Adipocyte (in vitro differentiated cells): ENCODE results near the gene IFRD2.

Experiments used
- DNase-seq: peaks from one replicate; pipeline ENCODE4 v3.0.0-alpha.2; 2015; ENCODE audit warnings: low read depth
- H3K27me3 ChIP-seq: replicated peaks from 2 replicates; pipeline ENCODE4 v1.7.0; 2013; ENCODE audit warnings: mild to moderate bottlenecking, low read length, moderate library complexity; ENCODE audit not compliant: control insufficient read depth, insufficient read depth
- H3K36me3 ChIP-seq: 2 replicates; pipeline ENCODE4 v1.7.0; 2013; ENCODE audit warnings: low read length, mild to moderate bottlenecking, moderate library complexity; ENCODE audit not compliant: control insufficient read depth, insufficient read depth, severe bottlenecking
- H3K4me1 ChIP-seq: 2 replicates; pipeline ENCODE4 v1.7.0; 2013; ENCODE audit warnings: mild to moderate bottlenecking, low read length, moderate library complexity; ENCODE audit not compliant: control insufficient read depth, insufficient read depth
- H3K4me3 ChIP-seq: 2 replicates; pipeline ENCODE4 v1.7.0; 2013; ENCODE audit warnings: mild to moderate bottlenecking, low read length, moderate library complexity
- H3K9ac ChIP-seq: 2 replicates; pipeline ENCODE4 v1.7.0; 2013; ENCODE audit warnings: mild to moderate bottlenecking, low read length, moderate library complexity
- H3K9me3 ChIP-seq: 2 replicates; pipeline ENCODE4 v1.7.0; 2013; ENCODE audit warnings: mild to moderate bottlenecking, low read length, moderate library complexity; ENCODE audit not compliant: control insufficient read depth

IFRD2 gene

DNA sequence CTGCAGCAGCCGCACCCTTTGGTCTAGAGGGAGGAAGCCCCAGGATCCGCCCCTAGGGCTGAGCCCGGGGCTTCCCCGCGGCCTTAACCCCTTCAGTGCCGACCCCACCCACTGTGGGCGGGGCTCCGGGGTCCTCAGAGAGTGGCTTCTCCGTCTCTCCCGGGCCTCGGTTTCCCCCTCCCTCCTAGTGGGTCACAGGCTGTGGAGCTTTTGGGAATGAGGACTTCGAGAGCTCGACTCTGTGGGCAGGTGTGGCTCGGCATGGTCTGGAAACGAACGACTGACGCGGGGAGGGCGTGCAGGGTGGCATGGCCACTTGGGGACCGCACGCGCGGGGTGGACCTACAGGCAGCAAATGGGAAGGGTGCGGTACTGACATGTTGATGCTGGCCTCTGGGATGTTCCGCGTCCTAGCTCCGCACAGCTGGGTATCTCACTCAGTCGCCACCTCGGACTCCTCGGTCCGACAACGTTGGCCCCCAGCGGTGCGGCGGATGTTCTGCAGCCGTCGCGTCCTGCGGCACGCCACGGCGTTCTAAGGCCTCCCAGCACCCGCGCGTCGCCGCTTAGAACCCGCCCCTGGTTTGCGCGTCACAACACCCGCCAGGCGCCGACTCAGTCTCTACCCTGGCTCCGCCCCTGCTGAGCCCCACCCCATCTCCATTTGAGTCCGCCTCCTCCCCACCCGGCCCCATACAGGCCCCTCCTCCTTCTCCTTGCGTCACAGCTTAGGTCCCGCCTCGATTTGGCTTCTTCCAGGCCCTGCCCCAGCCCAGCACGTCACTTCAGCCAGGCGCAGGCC lies 6.8 kb upstream of the IFRD2 start, which contains the start of the genes HYAL3 and NAA80:
Gene HYAL3 (minus strand): TSS at position 570 of the 802 bp plus-strand sequence. CDS start 3,803 bp downstream, outside the sequence.
Gene NAA80 (minus strand): TSS at position 570 of the 802 bp plus-strand sequence. CDS start 1,942 bp downstream, outside the sequence.
- no peaks in the 10 kb centered on the region for H3K36me3 ChIP-seq
- peaks cover 22% of the 10 kb centered on the region for H3K4me1 ChIP-seq
- no peaks in the 10 kb centered on the region for H3K9me3 ChIP-seq
- H3K9ac ChIP-seq: peak within 1 kb of the TSS; percentile 95
- peak within 1 kb of the TSS; percentile 87 for H3K4me3 ChIP-seq
- DNase-seq: peak; percentile 100
- no peaks in the 10 kb centered on the region for H3K27me3 ChIP-seq

DNA sequence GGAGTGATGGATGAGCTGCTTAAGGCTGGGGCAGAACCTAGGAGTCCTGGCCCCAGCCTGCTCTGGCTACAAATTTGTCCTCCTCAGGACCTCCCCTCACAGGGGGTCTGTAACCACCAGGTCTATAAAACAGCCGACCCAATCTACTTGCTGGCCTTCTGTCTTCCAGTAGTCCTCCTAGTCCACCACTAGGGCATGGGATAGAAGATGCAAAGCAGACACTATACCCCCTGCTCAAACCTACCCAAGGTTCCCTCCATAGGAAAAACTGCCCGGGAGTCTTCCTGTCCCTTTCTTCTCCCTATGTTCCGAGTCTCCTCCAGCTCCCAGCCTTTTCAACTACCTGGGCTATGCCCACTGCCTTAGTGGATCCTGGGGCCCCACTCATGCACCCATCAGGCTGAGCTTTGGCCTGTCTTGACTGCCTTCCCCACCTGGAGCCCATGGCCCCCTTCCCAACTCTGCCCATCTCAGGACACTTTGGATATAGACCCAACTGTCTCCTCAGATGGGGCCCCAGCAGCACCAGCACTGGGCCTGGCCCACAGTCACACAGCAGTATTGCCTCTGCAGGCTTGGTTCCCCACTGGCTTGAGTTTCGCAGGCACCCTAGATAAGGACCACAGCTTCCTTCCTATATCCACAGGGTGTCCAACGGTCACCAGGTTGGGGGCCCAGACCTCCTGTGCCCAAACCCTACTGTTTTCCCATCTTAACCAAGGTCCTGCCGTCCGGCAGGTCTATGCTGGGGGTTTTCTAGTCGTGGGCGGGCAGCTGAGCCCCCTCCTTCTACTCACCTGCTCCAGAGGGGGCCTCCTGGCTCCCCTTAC lies 5.9 kb upstream of the IFRD2 start:
- H3K4me3 ChIP-seq: peak overlapping the region; percentile 87
- H3K9ac ChIP-seq: peak overlapping the region; percentile 95
- H3K4me1 ChIP-seq: peaks cover 27% of the 10 kb centered on the region
- H3K9me3 ChIP-seq: no peaks in the 10 kb centered on the region
- no peaks in the 10 kb centered on the region for H3K27me3 ChIP-seq
- DNase-seq: peak; percentile 20
- no peaks in the 10 kb centered on the region for H3K36me3 ChIP-seq

DNA sequence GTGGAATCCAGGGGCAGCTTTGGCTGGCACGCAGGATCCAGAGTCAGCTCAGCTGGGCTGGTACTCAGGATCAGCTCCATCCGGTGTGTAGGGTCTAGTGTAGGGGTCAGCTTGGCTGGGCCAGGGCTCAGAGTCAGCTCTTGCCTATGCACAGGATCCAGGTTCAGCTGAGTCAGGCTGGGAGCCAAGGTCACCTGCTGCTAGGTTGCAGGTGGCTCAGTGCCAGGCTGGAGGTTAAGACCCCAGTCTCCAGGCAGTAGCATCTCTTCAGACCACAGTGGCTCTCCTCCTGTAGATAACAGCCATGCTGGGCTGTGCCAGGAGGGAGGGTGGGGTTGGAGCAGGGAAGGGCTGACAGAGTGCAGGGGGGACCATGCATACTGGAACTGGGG lies 5.2 kb upstream of the IFRD2 start:
- Histone ChIP-seq H3K9ac (no peak overlapping the region), H3K9me3 (no peaks in the 10 kb centered on the region), H3K4me1 (peaks cover 33% of the 10 kb centered on the region), H3K4me3 (no peak overlapping the region), H3K36me3 (no peaks in the 10 kb centered on the region), H3K27me3 (no peaks in the 10 kb centered on the region)
- DNase-seq: no peak

DNA sequence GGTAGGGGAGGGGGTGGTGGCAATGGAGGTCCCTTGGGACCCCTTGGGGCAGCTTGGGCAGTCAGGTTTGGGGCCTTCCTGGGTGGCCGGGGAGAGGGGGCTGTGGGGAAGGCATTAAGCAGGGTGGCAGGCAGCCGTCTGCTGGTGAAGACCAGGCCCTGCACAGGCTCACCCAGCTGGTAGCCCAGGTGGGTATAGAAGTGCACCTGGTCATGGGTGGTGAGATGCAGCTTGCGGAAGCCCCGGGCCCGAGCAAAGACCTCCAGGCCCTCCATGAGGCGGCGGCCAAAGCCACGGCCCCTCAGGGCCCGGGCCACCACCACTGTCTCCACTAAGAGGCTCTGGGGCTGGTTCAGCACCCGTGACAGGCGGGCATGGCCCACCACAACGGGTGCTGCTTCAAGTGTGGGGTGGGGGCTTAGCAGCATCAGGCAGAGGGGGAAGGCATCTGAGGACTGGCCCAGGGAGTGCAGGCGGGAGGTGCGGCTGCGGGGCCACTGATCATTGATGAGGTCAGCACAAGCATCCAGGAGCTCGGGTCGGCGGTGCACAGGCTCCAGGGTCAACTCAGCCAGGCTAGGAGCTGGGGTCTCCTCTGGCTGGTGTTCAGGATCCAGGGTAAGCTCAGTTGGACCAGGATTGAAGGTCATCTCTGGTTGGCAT lies 4.6 kb upstream of the IFRD2 start:
- no peak for DNase-seq
- H3K4me1 ChIP-seq: peaks cover 33% of the 10 kb centered on the region
- H3K9ac ChIP-seq: no peak overlapping the region
- no peaks in the 10 kb centered on the region for H3K9me3 ChIP-seq
- H3K4me3 ChIP-seq: no peak overlapping the region
- no peaks in the 10 kb centered on the region for H3K36me3 ChIP-seq
- no peaks in the 10 kb centered on the region for H3K27me3 ChIP-seq

DNA sequence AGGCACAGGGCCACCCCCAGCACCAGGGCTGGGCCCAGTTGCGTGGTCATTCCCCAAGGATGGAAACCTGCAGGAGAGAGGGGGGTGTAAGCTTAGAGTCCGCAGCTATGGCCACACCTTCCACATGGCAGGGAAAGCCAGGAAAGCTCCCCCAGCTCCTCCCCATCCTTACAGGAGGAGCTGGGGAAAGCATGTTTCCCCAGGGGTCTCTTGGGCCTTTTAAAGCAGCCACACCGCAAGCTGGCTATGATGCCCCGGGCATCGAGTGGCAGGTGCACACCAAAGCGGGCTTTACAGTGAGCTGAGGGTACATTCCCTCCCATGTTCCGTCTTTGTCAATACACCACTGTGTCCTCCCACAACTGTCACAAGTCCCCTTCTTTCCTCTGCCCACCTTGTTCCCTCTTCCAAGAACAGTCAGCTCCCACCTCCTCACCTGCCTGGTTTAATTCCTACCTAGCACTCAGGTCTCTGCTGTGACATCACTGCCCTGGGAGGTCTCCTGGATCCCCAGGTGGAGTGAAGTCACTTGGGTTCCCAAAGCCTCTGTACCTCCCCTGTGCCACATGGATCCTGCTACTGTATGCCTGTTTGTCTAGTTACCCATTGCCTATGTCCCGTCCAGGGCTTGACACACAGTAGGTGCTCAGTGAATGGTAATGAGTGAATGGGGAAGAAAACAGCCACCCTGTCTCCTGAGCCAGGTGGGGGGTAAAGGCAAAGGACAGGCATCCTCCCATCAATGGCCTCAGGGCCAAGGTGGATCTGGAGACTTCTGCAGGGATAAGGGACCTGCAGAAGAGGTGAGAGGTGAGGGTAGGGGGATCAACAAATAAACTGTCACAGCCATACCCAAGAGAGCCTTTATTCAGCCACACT lies 3.6 kb upstream of the IFRD2 start:
- no peaks in the 10 kb centered on the region for H3K27me3 ChIP-seq
- peaks cover under 1% of the 10 kb centered on the region for H3K36me3 ChIP-seq
- no peaks in the 10 kb centered on the region for H3K9me3 ChIP-seq
- H3K9ac ChIP-seq: no peak overlapping the region
- no peak overlapping the region for H3K4me3 ChIP-seq
- peaks cover 40% of the 10 kb centered on the region for H3K4me1 ChIP-seq
- no peak for DNase-seq

DNA sequence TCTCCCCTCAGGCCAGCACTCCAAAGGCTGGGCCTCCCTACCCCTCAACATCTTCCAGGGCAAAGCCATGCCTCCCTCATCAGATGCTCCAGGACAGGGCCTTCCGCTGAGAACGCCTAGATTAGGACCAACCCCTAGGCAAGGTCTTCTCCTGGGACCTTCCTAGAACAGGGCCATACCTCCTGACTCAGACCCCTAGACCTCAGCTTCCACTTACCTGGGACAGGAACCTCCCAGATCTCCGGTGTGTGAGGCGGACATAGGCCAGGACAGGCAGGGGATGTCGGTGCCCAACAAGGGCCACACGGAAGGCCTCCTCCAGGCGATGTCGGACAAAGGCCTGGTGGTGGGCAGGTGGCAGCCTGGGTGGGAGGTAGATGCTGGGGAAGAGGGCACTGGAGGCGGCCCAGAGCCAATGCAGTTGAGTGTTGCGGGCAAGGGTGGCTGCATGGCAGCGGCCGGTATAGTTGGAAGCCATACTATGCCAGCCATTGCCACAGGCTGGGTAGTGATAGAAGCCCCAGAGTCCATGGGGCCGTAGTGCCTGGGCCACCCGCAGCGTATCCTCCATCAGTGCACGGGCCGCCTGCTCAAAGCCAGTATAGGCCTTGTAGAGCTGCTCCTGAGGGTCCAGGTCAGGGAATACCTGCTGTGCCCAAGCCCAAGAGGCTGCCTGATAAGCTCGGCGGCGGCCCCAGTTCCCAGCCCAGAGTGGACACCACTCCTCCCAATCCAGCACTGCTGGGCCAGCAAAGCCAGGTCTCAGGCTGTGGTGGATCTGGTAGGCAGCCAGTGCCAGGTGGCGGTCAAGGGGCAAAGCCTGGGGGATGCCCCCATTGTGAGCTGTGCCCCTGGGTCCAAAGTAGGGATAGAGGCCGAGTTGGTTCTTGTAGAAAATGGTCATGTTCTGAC lies 2.5 kb upstream of the IFRD2 start:
- peaks cover 31% of the 10 kb centered on the region for H3K4me1 ChIP-seq
- H3K4me3 ChIP-seq: no peak overlapping the region
- DNase-seq: no peak
- H3K9me3 ChIP-seq: no peaks in the 10 kb centered on the region
- peaks cover 11% of the 10 kb centered on the region for H3K36me3 ChIP-seq
- no peak overlapping the region for H3K9ac ChIP-seq
- H3K27me3 ChIP-seq: no peaks in the 10 kb centered on the region

DNA sequence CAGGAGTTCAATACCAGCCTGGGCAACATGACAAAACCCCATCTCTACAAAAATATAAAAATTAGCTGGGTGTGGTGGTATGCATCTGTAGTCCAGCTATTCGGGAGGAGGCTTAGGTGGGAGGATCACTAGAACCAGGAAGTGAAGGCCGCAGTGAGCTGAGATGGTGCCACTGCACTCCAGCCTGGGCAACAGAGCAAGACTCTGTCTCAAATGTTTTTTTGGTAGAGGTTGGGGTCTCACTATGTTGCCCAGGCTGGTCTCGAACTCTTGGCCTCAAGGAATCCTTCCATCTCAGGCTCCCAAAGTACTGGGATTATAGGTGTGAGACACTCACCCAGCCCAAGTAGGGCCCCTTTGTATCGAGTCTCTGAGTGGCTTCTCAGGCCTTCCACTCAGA lies 1.9 kb upstream of the IFRD2 start:
- Histone ChIP-seq H3K9me3 (no peaks in the 10 kb centered on the region), H3K4me1 (peaks cover 29% of the 10 kb centered on the region), H3K9ac (no peak overlapping the region), H3K27me3 (no peaks in the 10 kb centered on the region), H3K4me3 (no peak overlapping the region), H3K36me3 (peaks cover 17% of the 10 kb centered on the region)
- DNase-seq: no peak

DNA sequence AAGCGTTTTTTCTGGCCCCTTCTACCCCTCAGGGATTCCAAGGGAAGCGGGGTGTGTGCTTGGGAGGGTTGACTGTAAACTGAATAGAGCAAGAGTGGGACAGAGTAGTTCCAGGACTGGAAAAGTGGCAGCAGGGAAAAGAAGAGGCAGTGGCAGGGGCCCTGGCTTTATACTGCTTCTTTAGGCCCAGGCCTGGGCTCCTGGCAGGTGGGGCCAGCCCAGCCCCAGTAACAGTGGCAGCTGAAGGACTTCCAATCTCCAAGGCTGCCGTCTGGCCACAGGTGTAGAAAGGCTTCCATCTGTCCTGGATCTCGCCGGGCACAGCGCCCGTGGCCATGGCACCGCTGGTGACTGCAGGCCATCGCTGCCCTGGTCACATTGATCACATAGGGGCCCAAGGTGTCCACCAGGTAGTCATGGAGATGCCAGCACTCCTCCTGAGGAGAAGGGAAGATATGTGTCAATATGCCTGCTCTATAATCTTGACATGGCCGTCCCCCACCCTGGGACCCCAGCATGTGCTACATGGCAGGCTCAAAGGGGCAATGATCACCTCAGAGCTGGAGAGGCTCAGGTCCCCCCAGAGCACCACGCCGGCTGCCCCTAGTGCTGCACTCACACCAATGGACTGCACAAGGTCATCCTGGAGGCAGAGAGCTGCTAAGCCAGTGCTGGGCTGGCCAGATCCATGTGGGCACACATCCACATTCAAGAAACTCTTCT lies 1.0 kb upstream of the IFRD2 start:
- peaks cover 26% of the 10 kb centered on the region for H3K36me3 ChIP-seq
- peaks cover 23% of the 10 kb centered on the region for H3K4me1 ChIP-seq
- H3K4me3 ChIP-seq: peak overlapping the region; percentile 73
- H3K9ac ChIP-seq: peak overlapping the region; percentile 92
- no peak for DNase-seq
- no peaks in the 10 kb centered on the region for H3K27me3 ChIP-seq
- no peaks in the 10 kb centered on the region for H3K9me3 ChIP-seq

DNA sequence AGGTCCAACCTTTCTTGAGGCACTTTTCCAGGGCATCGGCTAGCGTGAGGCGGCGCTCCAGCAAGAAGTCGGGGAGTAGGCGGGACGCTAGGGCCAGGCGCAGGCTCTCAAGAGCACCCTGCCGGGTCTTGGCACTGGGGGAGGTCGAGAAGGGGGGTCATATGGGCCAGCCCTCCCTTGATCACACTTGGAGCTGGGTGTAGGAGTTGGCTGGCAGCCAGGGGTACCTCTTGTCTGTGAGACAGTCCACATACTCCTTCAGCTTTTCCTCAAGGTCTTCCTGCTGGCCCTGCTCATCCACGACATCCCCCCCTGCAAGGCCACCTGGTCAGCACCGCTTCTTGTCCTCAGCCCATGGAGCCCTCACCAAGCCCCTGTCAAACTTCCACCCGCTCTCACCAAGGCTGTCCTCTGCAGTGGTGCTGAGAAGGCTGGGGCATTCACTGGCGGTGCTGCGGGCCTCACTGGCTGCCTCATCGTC lies 2.0 kb downstream of the IFRD2 start:
- Histone ChIP-seq H3K4me3 (no peak overlapping the region), H3K27me3 (no peaks in the 10 kb centered on the region), H3K9ac (no peak overlapping the region), H3K4me1 (peaks cover 18% of the 10 kb centered on the region), H3K9me3 (no peaks in the 10 kb centered on the region), H3K36me3 (peaks cover 43% of the 10 kb centered on the region)
- DNase-seq: no peak
